ENCODE measurements around the gene TSPAN32.
"Not testable (repeated sequence)": the region's sequence is repeated elsewhere in the genome, so short reads cannot be mapped to it uniquely, and the experiment has no call there.

The TSPAN32 gene

GRCh38 chr11:2267306-2267850 lies 34.4 kb upstream of the TSPAN32 start:
- DNase-seq = no peak

- no peak for DNase-seq
These were observed 33.7 kb upstream of the TSPAN32 start for GRCh38 chr11:2267851-2268728.

DNA sequence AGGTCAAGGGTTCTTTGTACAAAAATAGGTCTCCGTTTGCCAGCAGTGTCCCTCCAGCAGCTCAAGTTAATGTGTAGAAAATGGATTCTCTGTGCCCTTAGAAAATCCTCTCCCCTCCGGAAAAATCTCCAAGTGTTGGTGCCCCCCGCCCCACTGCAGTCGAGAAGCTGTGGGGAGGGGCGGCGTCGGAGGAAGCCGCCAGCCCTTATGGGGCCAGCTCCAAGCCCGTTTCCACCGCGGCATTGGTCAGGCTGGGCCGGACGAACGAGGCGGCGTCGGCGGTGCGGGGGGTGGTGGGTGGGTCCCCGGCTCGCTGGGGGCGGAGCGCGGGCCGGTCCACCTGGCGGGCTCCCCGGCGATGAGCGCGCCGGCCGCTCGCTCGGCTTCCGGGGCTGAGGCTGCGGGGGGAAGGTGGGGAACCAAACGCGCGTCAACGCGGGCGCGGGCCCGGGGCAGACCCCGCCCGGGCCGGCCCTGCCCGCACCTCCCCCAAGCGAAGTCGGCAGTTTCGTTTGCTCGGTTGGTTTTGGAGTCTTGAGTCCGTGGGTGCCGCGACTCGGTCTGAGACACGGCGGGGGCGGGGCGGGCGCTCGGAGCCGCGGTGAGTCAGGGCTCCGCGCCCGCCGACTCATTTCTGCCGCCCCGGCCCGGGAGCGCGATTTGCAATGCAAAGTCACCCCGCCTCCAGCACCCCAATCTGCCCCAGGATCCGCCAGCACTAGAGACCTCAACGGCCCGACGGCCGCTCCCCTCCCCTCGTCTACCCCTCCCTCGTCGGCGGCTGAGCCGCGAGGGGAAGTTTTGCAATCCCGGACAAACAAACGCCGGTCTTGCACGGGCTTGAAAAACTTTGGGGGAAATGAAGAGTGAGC lies 32.8 kb upstream of the TSPAN32 start:
- peak; percentile 67 for DNase-seq

DNA sequence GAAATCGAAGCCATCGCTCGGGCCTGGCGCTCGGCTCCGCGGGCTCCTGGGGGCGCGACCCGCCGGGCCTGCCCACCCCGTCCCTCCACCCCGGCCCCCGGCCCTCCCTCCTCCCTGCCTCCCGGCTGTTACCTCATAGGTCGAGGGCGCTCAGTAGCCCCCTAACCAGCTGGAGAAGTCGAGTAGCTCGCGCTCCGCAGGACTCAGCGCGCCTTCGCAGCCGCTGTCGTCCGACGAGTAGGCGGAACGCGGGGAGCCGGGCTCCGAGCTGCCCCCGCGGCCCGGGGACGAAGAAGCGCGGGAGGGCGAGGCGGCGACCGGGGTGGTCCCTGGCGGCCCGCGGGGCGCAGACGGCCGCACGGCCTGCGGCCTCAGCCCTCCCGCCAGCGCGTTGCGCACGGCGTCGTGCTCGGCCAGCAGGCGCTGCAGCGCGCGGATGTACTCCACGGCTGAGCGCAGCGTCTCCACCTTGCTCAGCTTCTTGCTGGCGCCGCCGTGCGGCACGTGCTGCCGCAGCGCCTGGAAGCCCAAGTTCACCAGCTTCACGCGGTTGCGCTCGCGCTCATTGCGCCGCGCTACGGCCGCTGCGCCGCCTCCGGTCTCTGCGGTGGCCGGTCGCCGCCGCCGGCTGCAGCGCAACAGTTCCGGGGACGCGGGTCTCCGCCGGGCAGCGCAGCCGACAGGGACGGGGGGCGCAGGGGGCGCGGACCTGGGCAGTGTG lies 32.1 kb upstream of the TSPAN32 start:
- no peak for DNase-seq

- DNase-seq = peak; percentile 77
These were observed 31.3 kb upstream of the TSPAN32 start, which contains the start of gene ASCL2 for GRCh38 chr11:2270322-2271076. Gene ASCL2, minus strand, starts transcription at chr11:2270588. Its CDS starts 256 bp downstream, at chr11:2270332.

DNA sequence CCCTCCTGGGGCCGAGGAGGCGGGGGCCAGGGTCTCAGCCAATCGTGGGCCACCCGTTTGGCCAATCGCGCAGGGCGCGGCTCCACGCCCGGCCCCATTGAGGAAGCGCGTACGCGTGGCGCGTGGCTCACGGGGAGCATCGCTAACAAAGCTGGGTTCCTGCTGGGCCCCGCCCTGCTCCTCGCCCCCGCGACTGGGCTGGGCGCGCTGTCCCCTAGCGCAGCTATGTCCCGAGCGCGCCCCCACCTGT lies 30.8 kb upstream of the TSPAN32 start:
- DNase-seq = no peak

GRCh38 chr11:2271327-2272227 lies 30.2 kb upstream of the TSPAN32 start:
- no peak for DNase-seq

- no peak for DNase-seq
These were observed 29.4 kb upstream of the TSPAN32 start for GRCh38 chr11:2272228-2272945.

- no peak for DNase-seq
These were observed 28.9 kb upstream of the TSPAN32 start for GRCh38 chr11:2272946-2273280.

DNA sequence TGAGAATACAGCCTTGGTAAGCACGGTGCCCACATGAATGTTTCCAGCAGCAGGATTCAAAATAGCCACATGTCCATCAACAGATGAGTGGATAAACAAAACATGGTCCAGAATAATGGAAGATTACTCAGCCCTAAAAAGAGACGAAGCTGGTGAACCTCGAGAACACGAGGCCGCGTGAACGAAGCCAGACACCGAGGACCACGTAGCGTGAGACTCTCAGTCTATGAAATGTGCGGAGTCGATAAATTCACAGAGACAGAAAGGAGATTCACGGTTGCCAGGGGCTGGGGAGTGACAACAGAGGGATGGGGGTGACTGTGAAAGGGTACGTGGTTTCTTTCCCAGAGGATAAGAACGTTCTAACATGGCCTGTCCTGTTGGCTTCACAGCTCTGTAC lies 28.5 kb upstream of the TSPAN32 start:
- no peak for DNase-seq

- DNase-seq = no peak
These were observed 28.0 kb upstream of the TSPAN32 start for GRCh38 chr11:2273771-2274170.

- DNase-seq = no peak
These were observed 26.2 kb upstream of the TSPAN32 start for GRCh38 chr11:2275334-2276279.

- no peak for DNase-seq
These were observed 25.4 kb upstream of the TSPAN32 start for GRCh38 chr11:2276280-2277007.

DNA sequence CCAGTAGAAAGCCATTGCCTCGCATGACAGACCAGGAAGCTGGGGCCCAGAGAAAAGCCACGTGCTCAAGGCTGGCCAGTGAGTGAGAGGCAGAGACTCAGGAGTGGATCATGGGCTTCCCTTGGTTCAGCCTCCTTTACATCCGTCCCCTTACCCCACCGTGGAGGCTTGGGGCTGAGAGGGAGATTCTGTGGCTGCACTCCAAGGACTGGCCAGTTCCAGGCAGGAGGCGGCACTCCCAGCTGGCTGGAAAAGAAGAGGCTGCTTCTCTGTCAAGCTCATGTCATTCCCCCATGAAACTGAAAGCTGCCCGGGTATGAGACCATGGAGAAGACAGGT lies 24.8 kb upstream of the TSPAN32 start:
- no peak for DNase-seq

- DNase-seq = no peak
These were observed 23.8 kb upstream of the TSPAN32 start for GRCh38 chr11:2277933-2278523.

DNA sequence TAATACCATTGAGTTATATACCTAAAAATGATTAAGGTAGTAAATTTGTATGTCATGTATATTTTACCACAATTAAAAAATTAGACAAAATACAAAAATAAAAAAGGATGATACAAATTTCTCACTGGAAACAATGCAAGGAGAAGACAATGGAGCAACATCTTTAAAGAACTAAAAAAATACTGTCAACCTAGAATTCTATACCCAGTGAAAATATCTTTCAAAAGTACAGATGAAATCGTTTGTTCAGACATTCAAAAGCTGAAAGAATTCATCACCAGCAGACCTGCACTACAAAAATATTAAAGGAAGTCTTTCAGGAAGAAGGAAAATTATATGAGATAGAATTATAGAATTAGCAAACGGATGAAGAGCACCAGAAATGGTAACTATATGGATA lies 21.6 kb upstream of the TSPAN32 start:
- DNase-seq = no peak

- not testable (repeated sequence) for DNase-seq
These were observed 15.5 kb upstream of the TSPAN32 start for GRCh38 chr11:2286350-2286749.

DNA sequence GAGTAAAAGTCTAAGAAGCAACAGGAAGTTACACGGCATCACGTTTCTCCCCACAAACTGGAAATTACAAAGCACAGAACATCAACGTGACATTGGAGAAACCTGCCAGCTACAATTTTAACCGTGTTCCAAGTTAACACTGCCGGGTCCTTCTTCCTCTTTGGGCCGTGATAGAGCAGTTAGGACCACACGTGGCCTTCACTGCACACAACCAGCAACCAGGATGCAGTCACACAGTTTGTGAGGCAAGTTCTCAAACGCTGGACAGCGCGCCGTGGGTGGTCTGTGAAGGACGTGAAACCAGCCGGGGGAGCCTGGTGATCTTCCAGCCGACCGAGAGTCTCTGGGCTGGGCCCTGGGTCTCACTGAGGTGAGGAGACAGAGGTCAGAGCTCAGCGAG lies 14.7 kb upstream of the TSPAN32 start:
- DNase-seq = no peak

Data from right kidney (tissue), 1 donor.